Ecto neural progenitor cell (in vitro differentiated cells): ENCODE data around the gene FSTL4.
A peak's percentile ranks its signal among the peaks of the same experiment; 100 is the strongest.

Experiments used
- DNase-seq: peaks from one replicate; pipeline ENCODE4 v3.0.0-alpha.2; 2018; ENCODE audit warnings: low spot score

FSTL4 gene

DNA sequence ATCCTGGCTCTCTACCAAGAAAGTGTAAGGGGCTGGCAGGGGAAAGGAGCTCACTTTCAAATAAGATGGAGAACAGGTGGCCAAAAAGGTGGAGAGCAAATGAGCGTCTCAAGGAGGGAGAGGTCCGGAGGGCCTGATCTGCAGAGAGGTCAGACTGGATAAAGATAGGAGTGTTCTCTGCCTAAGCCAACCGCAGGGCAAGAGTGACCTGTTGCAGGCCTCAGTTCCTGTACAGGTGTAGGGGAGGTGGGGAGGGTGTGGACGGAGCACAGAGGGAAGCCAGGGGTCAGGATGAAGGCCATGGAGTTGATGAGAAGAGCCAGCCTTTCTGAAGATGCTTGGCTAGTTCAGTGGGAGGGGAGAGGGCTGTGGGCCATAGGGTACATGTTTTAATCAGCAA is 320.8 kb downstream of the FSTL4 start:
- no peak for DNase-seq

DNA sequence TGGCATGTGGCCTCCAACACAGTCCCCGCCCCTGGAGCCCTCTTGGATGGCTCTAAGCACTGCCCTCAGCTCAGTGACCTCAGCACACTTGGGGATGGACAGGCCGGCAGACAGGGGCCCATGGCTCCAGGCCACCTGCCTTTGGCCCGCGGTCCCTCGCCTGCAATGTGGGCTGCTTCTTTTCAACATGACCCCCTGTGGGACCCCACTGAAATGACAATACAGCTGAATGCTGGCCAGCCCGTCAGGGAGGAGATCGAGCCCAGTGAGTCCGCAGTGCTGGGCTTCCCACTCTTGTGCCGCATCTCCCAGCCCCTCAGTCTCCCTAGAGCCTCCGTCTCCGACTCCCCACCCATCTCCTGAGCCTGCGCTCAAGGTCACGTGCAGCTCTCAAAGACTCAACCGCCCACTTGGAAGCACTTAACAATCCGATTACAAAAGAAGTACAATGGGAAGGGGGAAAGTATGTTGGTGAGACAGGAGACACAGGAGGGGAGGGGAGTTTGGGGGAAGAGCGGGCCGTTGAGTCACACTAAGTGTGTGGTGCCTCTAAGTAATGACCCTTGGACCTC is 321.6 kb downstream of the FSTL4 start:
- DNase-seq = no peak

DNA sequence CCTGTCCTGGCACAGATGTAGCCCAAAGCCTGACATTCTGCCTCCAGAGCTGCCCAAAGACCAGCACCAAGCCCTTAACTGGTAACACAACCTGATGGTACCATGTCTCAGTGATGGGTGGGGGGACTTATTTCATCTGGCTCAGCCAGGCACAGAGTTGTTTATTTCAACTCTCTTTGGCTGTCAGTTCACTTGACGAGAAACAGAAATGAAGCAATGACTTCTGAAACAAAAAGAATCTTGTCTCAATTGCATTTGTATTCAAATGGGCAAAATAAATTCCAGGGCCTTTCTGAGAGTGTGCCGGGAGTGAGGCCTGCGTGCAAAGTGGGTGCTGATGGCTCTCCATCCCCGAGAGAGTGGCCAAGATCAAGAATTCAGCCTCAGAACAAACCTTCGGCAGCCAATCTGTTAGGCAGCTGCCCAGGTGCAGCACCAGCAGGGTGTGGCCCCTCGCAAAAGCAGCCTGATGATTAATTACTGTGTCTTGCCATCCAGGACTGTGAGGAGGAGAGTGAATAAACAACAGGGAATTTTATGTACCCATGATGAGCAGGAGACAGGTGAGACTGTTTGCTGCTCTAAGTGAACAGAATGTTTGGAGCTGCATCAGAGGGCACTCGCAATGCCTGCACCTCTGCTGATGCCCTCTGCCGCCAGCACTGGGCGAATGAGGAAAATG is 322.5 kb downstream of the FSTL4 start:
- no peak for DNase-seq

DNA sequence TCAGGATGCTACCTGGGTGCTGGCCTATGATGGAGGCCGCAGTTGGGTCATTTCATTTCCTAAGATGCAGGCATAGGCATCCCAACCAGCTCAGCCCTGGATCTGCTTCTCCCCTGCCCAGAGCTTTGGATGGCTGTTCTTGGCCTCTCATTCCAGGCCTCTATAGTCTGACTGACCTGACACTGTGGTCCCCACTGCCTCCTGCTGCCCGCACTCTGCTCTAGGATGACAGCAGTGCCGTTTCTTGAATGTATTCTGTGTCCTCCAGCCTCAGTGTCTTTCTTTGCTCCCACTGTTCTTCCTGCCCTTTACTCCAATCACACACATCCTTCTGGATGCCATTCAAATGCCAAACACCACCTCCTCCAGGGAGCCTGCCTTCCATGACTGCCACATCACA is 324.8 kb downstream of the FSTL4 start:
- DNase-seq = peak; percentile 69

DNA sequence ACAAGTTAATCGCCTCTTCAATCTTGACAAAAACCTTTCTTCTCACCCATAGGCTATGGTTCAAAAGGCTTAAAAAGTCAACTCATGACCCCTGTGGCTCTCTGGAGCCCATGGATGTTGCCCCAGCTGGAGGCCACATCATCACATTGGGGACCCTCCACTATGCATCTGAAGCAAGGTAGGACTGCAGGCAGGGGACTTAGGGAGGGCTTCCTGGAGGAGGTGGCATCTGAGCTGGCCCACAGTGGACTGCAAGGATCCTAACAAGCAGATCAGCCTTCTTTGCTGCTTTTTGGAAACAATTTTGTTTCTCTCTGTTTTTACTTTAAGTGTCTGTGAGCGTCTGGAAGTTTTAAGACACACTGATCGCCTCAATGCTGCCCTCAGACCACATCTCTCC is 325.9 kb downstream of the FSTL4 start:
- no peak for DNase-seq

DNA sequence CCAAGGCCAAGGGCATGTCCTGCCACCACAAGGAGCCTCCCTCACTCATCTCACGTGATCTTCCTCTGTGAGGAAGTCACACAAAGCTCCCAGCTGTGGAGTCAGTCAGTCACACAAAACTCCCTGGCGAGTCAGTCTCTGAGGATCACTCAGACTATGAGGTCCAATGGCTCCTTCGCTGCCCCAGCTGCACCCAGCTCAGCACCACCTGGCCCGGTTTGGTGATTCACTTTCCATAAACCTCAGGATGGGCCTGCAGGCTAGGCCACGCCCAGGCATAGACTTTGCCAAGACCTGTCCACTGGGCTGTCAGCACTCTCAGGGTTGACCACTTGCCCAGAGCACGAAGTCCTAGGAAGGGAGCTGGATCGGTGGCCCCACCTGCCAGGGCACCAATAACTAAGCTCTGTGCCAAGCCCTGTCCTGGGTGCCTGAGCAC is 326.7 kb downstream of the FSTL4 start:
- DNase-seq = no peak

DNA sequence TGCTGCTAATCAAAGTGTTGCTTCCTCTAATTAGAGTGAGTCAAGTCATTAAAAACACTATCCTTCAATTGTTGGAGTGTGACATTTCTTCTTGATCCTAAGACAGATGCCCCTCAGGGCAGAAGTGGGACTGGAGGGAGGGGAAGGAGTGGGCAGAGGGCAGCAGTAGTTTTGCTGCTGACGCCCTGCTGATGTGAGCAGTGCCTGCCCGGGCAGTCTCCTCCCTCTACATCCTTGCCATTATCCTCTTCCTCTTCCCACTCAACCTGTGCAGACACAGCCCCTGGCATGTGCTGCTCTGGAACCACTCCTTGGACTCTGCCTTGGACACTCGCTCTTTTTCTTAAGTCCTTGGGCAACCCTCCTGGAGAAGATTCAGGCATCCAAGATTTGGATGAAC is 328.0 kb downstream of the FSTL4 start:
- DNase-seq = no peak

DNA sequence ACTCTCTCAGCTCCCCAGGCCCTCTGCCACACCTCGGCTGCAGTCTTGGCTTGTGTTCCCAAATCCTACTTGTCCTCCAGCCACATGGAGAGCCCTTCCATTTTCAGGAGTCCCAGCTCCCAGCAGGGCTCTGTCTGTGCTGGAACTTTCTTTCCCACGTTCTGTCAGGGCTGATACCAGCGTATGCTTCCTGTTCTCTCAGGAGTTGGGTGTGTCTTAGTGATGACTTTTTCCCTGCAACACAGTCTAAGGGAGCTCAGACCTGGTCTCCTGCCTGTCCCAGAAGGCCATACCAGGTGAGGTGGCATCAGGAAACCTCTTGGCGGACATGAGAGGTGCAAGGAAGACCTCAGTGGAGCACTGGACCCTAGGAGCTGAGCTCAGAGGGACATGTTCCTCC is 334.0 kb downstream of the FSTL4 start:
- no peak for DNase-seq

DNA sequence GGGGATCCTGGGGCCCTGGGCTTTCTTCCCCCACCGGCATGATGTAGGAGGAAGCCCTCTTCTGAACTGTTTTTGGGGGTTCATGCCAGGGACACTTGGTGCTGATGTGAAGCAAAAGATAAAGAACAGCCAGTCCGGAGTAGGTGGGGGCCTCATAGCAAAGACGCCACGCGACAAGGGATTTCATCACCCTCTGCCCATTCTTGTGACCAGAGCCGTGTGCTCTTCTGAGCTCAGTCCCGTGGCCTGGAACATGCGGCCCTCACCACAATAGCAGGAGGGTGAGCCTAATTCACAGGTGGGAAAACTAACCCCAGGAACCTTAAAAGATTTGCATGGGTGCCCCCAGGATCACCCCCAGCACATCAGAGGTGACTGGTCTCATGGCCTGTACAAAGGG is 334.6 kb downstream of the FSTL4 start:
- DNase-seq = no peak

DNA sequence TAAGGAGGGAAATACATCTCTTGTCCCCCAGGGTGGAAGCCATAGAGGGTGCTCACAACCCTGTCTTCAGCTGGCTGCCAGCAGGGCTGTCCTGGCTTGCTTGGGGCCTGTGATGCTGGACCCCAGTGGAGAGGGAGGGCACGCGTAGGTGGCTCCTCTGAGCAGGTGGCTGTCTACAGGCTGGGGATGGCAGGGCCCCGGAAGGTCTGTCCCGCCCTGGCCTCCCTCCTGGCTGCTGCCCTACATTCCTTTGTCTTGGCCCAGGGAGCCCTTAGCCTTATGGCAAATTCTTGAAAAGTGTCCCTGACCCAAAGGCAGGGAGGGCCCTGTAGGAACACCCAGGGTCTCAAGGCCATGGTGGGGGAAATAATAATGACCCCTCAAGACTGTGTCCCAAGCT is 336.2 kb downstream of the FSTL4 start:
- DNase-seq = no peak

DNA sequence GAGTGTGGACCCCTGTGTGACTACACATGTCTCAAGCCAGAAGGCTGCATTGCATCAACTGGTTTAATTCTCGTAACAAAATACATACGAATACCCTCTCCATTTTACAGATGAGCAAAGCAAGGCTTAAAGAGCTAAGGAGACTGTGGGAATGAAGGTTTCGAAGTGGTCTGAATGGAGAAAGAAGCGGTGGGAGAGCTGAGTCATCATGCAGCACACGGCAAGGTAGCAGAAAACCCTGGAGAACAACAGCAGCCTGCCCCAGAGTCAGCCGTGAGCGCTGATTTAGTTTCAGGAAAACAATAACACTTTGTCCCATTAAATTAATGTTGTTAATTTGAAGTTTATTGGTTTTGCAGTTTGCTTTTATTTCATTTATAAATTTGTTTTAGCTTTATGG is 336.7 kb downstream of the FSTL4 start:
- no peak for DNase-seq

DNA sequence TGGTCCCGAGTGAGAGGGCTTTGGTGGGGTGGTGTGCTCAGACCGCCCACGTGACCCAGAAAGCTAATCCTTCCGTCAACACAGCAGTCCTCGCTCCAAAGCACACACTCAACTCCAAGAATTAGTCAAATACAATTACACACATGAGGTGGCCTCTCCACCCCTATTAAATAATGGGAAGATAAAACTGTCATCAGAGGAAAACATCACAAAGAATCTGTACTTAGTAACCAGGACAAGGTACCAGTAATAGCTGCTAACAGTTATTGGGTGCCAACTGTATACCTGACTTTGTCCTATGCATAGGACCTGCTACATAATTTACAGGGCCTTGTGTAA is 337.8 kb downstream of the FSTL4 start:
- DNase-seq = peak; percentile 79

DNA sequence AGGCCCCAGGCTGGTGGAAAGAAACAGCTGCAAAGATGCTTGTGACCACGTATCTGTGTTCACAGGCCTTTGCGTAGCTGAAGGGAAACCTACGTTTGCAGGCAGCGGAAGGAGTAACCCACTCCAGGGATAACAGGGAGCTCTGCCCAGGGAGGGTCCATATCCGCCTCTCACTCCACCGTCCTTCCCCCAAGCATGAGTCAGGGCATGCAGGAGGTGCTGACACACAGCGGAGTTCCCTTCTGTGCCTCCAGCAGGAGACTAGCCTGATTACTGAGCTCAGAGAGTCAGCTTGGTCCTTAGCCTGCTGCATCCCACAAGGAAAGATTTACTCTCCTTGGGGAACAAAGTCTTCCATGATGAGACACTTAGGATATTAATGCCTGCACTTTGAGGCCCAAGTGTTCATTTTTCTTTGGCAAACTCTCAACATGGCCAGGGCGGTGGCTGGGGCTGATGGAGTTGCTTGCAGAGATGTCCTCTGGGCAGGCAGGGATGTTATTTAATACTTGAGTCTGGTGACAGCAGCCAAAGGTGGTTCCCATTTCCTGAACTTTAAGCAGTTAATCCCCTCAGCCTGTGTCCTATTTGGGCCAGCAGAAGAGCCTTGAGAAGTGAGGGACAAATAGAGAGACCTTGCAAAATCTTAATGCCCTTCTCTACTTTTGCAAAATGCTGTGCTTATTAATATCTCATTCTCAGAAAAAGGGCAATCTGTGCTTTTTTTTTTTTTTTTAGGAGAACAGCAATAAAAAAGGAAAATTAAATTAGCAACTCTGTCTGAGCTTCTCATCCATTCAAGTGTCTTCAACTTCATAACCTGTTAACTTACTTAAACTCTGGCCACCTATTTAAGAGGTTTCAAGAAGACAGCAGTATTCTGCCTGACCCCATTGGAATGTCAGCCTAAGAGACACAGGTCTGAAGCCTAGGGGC is 338.4 kb downstream of the FSTL4 start:
- no peak for DNase-seq

DNA sequence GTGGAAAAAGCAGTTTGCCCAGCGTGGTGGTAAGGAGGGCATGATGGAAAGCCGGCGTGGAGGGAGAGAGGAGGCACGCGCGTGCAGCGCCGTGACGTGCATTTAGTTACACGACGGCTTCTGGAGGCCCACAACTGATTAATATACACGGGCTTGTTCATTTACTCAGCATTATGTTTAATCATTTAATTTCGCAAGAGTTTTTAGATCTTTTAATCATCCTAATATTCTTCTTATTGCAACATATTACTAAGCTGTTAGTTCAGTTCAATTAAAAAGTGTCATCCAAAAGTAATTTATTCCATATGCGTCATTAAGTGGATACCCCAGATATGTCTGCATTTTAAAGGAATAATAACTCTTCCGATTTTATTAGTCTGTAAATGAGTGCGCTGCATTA is 340.0 kb downstream of the FSTL4 start:
- DNase-seq = no peak

DNA sequence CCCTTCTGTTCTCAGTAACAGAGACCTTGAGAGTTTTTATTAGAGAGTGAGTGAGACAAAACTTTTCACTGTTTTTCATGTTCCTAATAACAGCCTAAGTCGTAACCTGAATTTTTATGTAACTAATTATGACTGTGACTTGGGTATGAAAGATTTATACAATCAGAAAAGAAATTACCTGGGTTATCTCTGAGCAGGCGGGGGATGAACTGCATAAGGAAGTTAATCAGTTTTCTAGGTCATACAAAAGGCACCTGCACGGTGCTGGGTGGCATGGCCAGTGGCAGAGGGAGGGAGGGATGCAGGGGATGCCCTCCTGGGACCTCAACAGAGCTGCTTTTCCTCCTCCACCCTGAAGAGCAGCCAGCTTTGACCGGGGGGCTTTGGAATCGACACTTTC is 340.7 kb downstream of the FSTL4 start:
- DNase-seq = no peak

DNA sequence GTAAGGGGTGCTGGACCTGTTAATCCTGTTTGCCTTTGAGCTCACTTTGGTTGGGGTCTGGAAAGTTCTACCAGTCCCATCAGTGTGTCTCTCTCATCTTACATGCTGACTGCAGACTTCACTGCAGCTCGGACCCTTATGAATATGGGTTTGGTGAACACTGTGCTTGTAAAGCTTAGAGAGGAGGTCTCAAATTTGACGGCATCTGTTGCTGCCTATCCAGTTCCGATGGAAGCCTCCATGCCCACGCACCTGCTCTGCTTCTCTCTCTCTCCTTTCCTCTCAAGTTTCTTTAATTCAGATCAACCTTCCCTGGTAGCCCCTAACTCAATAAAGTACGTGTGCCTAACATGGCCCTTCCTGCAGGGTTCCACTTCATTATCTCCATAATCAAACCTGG is 342.6 kb downstream of the FSTL4 start:
- no peak for DNase-seq

DNA sequence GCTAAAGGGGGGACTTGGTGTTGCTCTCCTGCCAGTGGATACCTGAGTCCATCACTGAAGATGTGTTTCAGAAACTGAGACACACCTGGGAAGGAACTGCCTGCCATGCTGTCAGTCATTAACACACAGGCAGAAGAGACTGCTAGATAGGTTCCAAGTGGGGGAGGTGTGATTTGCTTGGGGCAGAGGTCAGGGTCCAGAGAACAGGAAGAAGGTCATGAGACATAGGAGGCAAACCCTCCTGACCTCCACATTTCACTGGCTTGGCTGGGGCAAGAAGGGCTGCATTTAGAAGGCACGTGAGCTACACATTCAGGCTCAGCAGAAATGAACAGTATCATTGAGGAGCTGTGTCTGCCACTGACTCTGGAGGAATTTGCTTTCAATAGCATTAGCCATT is 344.7 kb downstream of the FSTL4 start:
- DNase-seq = no peak

DNA sequence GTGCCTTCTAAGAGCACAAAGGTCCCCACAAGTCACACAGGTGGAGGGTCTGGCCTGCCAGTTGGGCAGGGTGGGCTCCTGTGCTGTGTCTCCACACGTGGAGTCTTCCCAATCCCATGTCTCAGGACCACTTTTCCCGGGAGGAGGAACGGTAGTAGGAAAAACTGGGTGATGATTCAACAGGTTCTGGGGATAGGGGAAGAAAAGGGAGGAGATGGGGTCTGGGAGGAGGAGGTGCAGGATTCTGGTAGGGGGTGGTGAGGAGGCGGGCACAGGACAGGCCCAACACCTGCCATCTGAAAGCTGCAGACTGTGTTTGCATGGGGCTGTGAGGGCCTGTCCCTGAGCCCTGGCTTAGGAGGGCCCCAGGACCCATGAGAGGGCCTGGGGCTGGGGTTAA is 345.4 kb downstream of the FSTL4 start:
- DNase-seq = no peak

DNA sequence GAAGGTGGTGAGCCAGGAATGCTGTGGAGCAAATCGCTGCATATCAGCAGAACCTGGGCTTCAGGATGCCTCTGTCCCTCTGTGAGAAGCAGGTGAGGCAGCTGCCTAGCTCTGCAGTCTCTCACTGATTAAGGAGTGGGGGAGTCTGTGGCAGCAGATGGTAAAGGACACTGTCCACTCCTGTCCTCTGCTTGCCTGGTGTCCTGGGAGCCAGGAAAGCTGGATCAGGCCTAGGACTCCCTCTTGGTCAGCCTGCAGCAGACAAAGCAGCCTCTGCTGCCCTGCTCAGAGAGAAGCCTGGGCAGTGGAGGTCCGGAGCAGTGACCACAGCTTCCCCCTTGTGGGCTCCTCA is 345.8 kb downstream of the FSTL4 start:
- no peak for DNase-seq

DNA sequence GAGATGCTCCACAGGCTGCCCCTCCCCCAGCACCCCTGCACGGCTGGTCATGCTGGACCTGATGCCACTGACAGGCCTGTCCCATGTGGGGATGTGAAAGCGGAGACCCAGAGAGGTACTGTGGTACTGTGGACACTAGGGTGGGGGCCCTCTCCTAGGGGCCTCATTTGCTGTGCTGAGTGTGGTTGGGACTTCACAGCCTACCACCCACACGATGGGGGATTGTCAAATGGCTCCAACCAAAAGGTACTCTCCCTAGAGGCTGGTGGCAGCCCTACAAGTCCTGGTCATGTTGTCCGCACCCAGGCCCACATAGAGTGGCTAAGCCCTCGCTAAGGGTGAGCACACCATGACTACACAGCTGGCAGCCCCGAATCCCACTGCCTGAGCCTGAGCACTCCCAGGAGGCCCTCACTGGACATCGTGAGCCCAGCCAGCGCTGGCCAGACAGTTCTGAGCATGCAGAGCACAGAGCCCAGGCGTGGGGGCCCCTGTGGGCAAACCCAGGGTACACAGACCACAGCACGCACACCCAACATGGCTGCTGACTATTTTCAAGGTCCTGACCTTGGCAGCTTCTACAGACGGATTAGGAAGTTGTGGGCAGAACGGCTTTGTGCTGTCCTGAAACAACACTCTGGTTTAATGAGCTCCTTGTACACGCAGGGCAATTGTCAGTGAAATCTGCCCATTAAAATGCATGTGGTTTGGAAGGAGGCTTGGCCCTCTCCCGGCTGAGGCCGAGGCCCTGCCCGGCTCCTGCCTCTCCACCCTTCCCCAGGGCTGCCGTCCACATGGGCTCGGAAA is 346.4 kb downstream of the FSTL4 start:
- no peak for DNase-seq

DNA sequence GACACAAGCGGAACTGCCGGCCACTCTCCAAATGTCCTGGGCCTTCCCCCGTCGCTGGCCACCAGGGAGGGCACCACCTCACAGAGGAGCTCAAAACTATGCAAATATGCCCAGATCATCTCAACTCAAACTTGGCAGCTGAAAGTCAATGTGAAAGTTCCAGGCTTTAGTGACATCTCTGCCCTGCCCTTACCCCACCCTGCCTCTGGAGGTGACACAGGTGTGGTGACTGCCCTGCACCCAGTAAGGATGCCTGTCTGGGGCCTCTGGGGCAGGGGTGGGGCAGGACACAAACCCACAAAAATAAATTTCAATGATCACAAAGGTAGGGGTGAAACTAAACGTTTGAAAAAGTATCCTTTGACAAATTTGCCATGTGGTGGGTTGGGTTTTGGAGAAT is 347.1 kb downstream of the FSTL4 start:
- no peak for DNase-seq

DNA sequence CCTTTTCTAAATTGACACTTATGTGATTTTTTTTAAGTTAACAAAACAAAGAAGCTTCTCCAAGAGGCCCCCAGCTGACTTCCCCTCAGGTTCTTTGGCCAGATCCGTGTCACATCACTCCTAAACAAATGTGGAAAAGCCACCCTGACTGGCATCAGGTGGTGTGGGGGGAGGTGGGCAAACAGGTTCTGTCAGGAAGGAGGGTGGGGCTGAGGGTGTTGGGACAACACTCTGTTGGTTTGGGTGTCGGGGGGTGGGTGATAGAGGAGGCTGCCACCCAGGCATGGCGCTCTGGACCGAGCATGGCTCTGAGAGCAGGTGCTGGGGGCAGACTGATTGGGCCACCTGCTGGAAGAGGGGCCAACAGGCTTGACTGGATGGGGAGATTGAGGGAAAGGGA is 349.7 kb downstream of the FSTL4 start:
- DNase-seq = no peak

DNA sequence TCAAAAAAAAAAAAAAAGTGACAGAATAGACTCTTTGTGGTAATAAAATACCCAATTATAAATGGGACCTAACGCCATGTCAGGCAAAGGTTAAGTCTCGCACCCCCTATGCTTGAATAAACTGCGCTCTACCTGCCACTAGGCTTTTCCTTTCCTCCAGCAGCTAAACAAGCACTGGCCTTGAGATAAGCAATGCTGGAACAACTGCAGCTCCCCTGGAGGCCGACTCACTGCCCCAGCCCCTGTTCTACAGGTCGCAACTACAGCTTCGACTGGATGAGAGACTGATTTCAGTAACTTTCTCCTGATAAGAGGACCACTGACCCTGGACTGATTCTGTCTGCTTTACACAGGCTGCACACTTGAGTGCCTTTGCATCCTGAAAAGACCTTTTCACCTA is 350.3 kb downstream of the FSTL4 start:
- no peak for DNase-seq
